ENCODE results near the gene HRH1. TPM values are rescaled to one million over a fixed set of nuclear protein-coding genes. Genes with fewer than 3 reads are reported as not detected.

HRH1 gene
- total RNA-seq, 1 experiment from 2014 or later = 0.04 TPM

DNA sequence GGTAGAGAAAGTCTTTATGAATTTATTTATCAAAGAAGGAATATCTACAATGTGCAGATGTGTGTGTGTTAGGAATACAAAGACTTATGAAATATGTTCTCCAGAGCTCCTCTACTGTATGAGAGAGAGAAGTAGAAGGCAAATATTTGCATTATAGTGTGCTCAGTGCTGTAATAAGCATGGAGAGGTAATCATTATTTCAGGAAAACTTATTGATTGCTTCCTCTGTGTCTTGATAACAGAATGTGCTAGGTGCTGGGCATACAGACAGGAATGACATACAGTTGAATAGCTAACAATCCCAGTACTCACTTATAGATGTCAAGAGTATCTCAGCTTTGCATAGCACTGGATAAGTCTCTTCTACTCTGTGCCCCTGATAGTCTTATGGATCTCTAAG is 148.2 kb downstream of the HRH1 start:
- Histone ChIP-seq H3K27ac (no peak overlapping the region), H3K4me1 (no peaks in the 10 kb centered on the region), H3K9me3 (replicated peaks) (no peaks in the 10 kb centered on the region), H3K4me3 (no peak overlapping the region), H3K27me3 (no peaks in the 10 kb centered on the region), H3K36me3 (peaks cover 20% of the 10 kb centered on the region)
- no peak for DNase-seq

GRCh38 chr3:11304175-11304574 is 149.9 kb downstream of the HRH1 start:
- no peak overlapping the region for H3K4me3 ChIP-seq
- H3K27ac ChIP-seq = no peak overlapping the region
- H3K9me3 ChIP-seq (replicated peaks) = no peaks in the 10 kb centered on the region
- DNase-seq = no peak
- H3K36me3 ChIP-seq = peaks cover 25% of the 10 kb centered on the region
- no peaks in the 10 kb centered on the region for H3K4me1 ChIP-seq
- no peaks in the 10 kb centered on the region for H3K27me3 ChIP-seq

DNA sequence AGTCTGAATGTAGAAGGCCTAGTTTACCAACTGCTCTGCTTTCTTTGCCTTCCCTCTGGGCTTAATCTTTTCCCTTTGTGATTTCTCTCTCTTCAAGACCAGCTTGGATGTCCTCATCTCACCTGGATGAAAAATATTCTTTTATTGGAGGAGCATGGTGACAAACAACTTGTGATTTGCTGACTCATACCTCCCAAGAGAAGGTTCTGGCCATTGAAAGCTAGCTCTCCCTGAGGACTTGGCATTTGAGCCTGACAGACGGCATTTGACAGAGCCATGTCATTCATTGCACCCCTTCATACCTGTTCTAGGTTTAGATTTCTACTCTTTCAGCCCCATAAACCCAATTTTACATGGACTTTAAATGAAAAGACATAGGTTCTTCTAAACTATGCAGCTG is 151.2 kb downstream of the HRH1 start:
- Histone ChIP-seq H3K4me1 (no peaks in the 10 kb centered on the region), H3K27ac (no peak overlapping the region), H3K9me3 (replicated peaks) (no peaks in the 10 kb centered on the region), H3K4me3 (no peak overlapping the region), H3K36me3 (peaks cover 20% of the 10 kb centered on the region), H3K27me3 (no peaks in the 10 kb centered on the region)
- DNase-seq = no peak

DNA sequence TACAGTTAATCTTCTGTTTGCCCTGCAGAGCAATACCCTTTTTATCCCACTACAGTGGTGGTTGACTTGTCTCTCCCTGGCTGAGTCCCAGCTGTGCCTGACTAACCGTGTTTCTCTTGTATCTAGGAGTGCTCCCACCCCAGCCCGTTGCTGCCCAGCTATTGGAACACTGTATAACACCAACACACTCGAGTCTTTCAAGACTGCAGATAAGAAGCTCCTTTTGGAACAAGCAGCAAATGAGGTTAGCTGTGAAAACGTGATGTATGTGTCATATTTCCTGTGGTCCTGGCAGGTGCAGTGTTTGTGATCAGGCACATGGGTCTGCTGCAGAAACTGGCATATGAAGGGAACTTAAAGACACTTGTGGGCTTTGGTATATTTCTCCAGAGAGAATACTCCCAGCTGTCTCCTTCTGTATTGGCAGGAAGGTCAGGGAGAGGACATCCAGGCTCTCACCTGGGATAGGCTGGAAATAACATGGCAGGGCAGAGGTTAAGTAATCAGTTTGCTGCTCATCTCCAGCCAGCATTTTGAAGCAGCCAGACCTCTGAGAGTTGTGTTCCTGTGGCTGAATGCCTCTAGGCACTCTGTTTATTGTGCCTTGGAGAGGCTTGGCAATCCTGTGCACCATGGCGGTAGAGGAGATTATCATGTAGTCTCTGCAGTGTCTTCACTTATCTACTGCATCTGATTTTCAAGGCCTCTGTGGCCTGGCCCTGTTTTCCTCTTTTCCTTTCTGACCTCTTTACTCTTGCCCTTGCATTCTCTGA is 152.7 kb downstream of the HRH1 start:
- Histone ChIP-seq H3K4me3 (no peak overlapping the region), H3K27me3 (no peaks in the 10 kb centered on the region), H3K9me3 (replicated peaks) (no peaks in the 10 kb centered on the region), H3K27ac (no peak overlapping the region), H3K4me1 (no peaks in the 10 kb centered on the region), H3K36me3 (peaks cover 22% of the 10 kb centered on the region)
- DNase-seq = no peak

GRCh38 chr3:11307830-11308432 is 153.6 kb downstream of the HRH1 start:
- DNase-seq = no peak
- Histone ChIP-seq H3K4me1 (no peaks in the 10 kb centered on the region), H3K27me3 (no peaks in the 10 kb centered on the region), H3K27ac (no peak overlapping the region), H3K4me3 (no peak overlapping the region), H3K9me3 (replicated peaks) (no peaks in the 10 kb centered on the region), H3K36me3 (peaks cover 22% of the 10 kb centered on the region)

DNA sequence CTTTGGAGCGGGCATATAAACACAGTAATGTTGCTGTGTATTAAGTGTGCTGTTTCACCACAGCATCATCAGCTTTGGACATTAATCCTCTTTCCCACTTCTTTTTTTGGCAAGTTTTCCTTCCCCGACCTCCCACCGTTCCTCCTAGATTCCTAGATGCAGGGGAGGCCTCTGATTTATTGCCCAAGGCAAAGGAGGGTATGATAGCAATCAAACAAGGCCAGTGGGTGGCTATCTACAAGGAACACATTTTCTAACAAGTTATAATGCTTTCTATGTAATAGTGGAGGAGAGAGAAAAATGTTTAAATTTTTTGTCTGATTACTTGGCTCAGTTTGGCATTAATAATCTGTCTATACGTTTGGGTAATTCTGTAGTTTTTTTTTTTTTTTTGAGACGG is 156.0 kb downstream of the HRH1 start:
- H3K4me1 ChIP-seq = no peaks in the 10 kb centered on the region
- H3K36me3 ChIP-seq = peaks cover 20% of the 10 kb centered on the region

DNA sequence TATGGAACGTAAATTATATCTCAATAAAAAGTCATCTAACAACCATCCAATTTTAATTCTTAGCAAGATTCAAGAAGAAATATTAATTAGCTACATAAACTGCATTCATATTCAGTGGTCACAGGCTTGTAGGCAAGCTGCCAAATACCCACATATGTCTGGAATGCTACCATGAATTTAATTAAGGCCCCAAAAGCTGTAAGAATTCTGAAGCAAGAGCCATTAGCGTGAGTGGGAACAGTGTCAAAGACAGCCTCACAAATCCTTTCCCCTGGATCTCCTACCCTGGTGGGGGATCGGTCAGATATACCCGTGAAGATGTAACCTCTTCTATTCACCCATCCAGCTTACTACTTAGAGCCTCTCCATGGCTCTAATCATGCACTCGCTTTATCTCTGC is 157.9 kb downstream of the HRH1 start:
- Histone ChIP-seq H3K4me1 (no peaks in the 10 kb centered on the region), H3K9me3 (replicated peaks) (no peaks in the 10 kb centered on the region), H3K27me3 (no peaks in the 10 kb centered on the region), H3K4me3 (no peak overlapping the region), H3K27ac (no peak overlapping the region), H3K36me3 (peaks cover 33% of the 10 kb centered on the region)
- DNase-seq = no peak

More for the DNA sequence above, 156.0 kb downstream of the HRH1 start:
- H3K4me3 ChIP-seq = no peak overlapping the region
- no peaks in the 10 kb centered on the region for H3K27me3 ChIP-seq
- DNase-seq = no peak
- H3K27ac ChIP-seq = no peak overlapping the region
- no peaks in the 10 kb centered on the region for H3K9me3 ChIP-seq (replicated peaks)

Other genes with a start within 250 kb of the HRH1 start
- not detected in 2 replicates for gene SLC6A1, start 161.7 kb upstream of the HRH1 start, total RNA-seq (2014; rRNA removed; shearing (Covaris generic))
- 25.3 and 25.7 TPM in 2 replicates for gene ATG7, start 117.9 kb downstream of the HRH1 start, total RNA-seq (2014; rRNA removed; shearing (Covaris generic))